WERI-Rb-1 (cell line): ENCODE data around the gene NAV2.

Source experiments
- DNase-seq: peaks from one replicate; pipeline ENCODE4 v3.0.0-alpha.2; 2020
- H3K27ac ChIP-seq: fragments of 250-450 bp; sonication (Bioruptor Pico); 2 replicates; pipeline ENCODE4 v1.5.1; 2020; ENCODE audit warnings: mild to moderate bottlenecking, moderate library complexity
- H3K27me3 ChIP-seq: fragments of 250-450 bp; sonication (Bioruptor Pico); 2 replicates; pipeline ENCODE4 v1.5.1; 2021; ENCODE audit warnings: mild to moderate bottlenecking, low read depth, moderate library complexity; ENCODE audit not compliant: insufficient read depth, severe bottlenecking
- H3K36me3 ChIP-seq: fragments of 250-450 bp; sonication (Bioruptor Pico); 2 replicates; pipeline ENCODE4 v1.5.1; 2020; ENCODE audit warnings: mild to moderate bottlenecking, moderate library complexity
- H3K4me3 ChIP-seq: 2 replicates; pipeline ENCODE4 v1.5.1; 2011; ENCODE audit warnings: low read depth, mild to moderate bottlenecking, control low read depth, low read length
- H3K9me3 ChIP-seq: fragments of 250-450 bp; sonication (Bioruptor Pico); 2 replicates; pipeline ENCODE4 v1.5.1; 2021; ENCODE audit warnings: mild to moderate bottlenecking, moderate library complexity; ENCODE audit not compliant: severe bottlenecking
- CTCF ChIP-seq: IDR thresholded peaks from 2 replicates; pipeline ENCODE4 v1.5.1; 2011; ENCODE audit warnings: low read depth, mild to moderate bottlenecking, control low read depth, inconsistent platforms, low read length

The NAV2 gene

GRCh38 chr11:19774329-19774728 lies 61.7 kb downstream of the NAV2 start:
- H3K27ac ChIP-seq = no peak overlapping the region
- no peak overlapping the region for H3K4me3 ChIP-seq
- no peaks in the 10 kb centered on the region for H3K36me3 ChIP-seq
- TF ChIP-seq CTCF = no peak
- peaks cover 82% of the 10 kb centered on the region for H3K27me3 ChIP-seq
- H3K9me3 ChIP-seq = no peaks in the 10 kb centered on the region
- DNase-seq = no peak

- H3K27me3 ChIP-seq = peaks cover 80% of the 10 kb centered on the region
- H3K4me3 ChIP-seq = no peak overlapping the region
- H3K9me3 ChIP-seq = no peaks in the 10 kb centered on the region
- TF ChIP-seq CTCF = no peak
- DNase-seq = no peak
- no peaks in the 10 kb centered on the region for H3K36me3 ChIP-seq
- H3K27ac ChIP-seq = no peak overlapping the region
Observed at GRCh38 chr11:19774817-19775580, 62.4 kb downstream of the NAV2 start.

- Histone ChIP-seq H3K36me3 (no peaks in the 10 kb centered on the region), H3K4me3 (no peak overlapping the region), H3K27me3 (peaks cover 81% of the 10 kb centered on the region), H3K27ac (no peak overlapping the region), H3K9me3 (no peaks in the 10 kb centered on the region)
- TF ChIP-seq CTCF = no peak
- no peak for DNase-seq
Observed at GRCh38 chr11:19775622-19776021, 63.0 kb downstream of the NAV2 start.

GRCh38 chr11:19777039-19777376 lies 64.4 kb downstream of the NAV2 start:
- TF ChIP-seq CTCF = no peak
- Histone ChIP-seq H3K4me3 (peak overlapping the region; percentile 22), H3K27ac (no peak overlapping the region), H3K36me3 (no peaks in the 10 kb centered on the region), H3K9me3 (no peaks in the 10 kb centered on the region), H3K27me3 (peaks cover 72% of the 10 kb centered on the region)
- no peak for DNase-seq

- DNase-seq = no peak
- Histone ChIP-seq H3K27me3 (peaks cover 66% of the 10 kb centered on the region), H3K4me3 (peak overlapping the region; percentile 22), H3K27ac (no peak overlapping the region), H3K9me3 (no peaks in the 10 kb centered on the region), H3K36me3 (no peaks in the 10 kb centered on the region)
- no peak for TF ChIP-seq CTCF
Observed at GRCh38 chr11:19777377-19778102, 64.9 kb downstream of the NAV2 start.

GRCh38 chr11:19779740-19780139 lies 67.1 kb downstream of the NAV2 start:
- DNase-seq = no peak
- Histone ChIP-seq H3K4me3 (no peak overlapping the region), H3K27me3 (peaks cover 61% of the 10 kb centered on the region), H3K27ac (no peak overlapping the region), H3K9me3 (no peaks in the 10 kb centered on the region), H3K36me3 (no peaks in the 10 kb centered on the region)
- TF ChIP-seq CTCF = no peak
